HG02884 (cell line): ENCODE results near the gene EXOC3L4.
"Not testable (repeated sequence)": the region's sequence is repeated elsewhere in the genome, so short reads cannot be mapped to it uniquely, and the experiment has no call there.

Experiments
- ATAC-seq: cut with Tn5 transposase; IDR thresholded peaks from one replicate; pipeline ENCODE4 v1.9.1; 2021; ENCODE audit warnings: mild to moderate bottlenecking, moderate library complexity; ENCODE audit not compliant: unreplicated experiment

EXOC3L4 gene

DNA sequence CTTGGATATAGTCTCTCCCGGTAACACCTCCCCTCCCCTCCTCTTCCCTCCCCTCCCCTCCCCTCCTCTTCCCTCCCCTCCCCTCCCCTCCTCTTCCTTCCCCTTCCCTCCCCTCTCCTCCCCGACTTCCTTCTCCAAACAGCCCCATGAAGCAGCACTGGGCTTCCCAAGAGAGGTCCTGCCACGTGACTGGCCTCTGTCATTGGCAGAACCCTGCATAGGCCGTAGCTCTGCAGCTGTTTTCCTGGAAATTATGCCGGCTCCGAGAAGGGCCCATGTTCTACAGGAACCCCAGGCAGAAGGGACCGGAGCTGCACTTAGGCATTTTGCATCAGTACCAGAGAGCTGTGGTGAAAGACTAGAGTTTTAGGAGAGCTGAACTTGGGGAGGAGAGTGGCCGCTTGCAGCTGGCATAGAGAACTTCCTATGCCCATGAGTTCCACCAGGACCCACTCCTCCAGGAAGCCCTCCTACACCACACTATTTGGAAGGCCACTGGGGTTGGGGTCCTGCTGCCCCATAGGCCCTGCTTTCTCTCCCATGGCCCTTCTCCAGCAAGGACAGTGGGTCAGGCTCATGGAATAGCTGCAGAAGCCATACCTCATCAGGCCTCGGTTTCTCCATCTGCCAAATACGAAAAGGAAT, 23.6 kb downstream of the EXOC3L4 start:
- ATAC-seq: no peak

DNA sequence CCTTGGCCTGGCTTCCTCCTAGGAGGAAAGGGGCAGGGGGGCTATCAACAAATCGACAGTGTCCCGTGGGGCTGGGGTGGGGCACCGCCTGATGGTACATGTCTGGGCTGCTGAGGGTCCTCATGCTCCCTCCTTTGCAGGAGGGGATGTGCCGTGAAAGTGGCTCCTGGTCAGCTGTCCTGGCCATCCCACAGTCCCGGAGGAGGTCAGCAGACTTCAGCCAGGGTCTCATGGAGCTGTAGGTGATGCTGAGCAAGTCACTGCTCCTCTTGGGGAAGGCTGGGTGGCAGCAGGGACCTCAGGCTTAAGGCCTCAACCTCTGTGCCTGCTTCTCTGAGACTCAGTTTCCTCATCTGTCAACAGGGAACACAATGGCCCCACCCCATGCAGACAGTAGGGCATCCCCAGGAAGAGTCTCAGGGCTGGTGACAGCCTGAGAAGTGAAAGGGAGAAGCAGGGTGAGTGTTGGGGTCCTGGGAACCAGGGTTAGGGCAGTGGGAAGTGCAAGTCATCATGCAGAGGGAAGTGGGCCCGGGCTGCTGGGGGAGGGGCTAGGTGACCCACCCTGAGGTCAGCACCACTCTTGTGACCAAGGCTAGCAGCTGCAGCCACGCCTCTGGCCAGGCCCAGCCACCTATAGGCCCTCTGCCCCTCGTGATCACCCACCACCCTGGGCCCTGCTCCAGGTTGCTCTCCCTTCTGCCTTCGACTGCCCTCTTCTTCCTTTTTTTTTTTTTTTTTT, 24.3 kb downstream of the EXOC3L4 start:
- no peak for ATAC-seq

DNA sequence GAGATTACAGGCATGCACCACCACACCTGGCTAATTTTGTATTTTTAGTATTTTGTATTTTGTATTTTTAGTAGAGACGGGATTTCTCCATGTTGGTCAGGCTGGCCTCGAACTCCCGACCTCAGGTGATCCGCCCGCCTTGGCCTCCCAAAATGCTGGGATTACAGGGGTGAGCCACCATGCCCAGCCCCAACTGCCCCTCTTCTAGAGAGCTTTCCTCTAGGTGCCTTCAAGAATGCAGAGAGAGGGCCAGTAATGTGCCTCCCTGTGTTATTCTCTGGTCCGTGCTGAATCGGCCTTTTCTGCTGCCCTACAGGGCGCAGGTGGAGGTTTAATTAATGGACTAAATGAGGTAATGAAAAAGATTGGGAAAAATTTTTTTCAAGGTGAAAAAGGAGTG, 25.0 kb downstream of the EXOC3L4 start:
- ATAC-seq: not testable (repeated sequence)

DNA sequence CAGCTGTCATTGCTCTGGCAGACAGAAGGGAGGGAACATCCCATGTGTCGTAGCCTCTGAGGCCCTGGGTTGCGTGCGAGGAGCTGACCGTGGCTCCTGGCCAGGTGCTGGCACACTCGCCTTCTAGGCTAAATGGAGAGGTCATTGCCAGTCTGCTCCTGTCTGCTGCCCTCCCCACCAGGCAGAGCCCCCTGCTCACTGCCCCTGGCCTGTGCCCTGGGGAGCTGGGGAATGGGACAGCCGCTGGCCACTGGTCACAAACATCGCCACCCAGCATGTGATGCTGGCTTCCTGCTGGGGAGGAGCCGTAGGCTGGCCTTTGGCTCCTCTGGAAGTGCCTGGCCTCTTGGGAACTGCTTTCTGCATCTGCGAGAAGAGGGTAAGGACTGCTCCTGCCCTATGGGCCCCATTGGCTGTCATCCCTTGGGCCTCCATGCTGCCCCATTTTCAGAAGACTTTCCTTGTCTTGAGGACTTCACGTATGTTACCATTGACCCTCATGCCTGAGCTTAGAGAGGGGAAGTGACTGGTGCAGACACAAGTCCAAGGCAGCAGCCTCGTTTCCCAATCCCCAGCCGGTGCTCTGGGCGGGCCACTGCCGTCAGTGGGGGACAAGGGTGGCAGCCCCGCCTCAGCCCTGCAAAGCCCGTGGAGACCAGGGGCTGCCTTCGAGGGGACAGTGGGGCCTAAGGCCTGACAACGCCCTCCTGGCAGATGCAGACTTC, 26.8 kb downstream of the EXOC3L4 start:
- no peak for ATAC-seq

DNA sequence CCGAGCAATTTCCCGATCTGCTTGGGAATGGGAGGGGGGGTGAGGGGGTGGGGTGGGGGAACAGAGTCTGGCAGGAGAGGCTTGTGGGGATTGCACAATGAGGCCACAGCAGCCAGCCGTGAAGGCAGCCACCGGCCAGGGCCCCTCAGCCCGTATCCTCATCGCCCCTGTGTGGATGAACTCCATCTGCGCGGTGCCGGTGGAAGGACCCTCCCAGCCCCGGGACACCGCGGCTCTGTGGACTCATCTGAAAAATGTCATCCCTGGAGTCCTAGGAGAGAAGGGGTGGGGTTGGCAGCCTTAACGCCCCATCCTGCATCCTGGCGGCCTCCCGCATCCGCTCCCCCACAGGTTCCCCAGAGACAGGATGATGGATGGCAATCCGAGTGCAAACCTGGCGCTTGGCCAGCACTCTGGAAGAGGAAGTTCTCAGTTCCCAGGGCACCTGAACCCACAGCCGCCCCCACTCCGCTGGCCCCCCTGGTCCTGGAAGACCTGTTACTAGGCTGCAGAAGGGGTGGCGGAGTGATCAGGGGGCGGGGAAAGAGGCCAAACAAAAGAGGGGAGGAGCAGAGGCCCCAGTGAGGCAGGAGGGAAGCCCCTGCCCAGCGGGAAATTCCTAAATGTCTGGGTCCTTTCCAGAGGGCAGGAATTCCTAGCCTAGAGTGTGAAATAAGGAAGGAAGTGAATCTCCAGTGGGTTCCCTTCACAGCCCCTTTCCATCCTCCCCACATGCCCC, 27.5 kb downstream of the EXOC3L4 start:
- no peak for ATAC-seq

DNA sequence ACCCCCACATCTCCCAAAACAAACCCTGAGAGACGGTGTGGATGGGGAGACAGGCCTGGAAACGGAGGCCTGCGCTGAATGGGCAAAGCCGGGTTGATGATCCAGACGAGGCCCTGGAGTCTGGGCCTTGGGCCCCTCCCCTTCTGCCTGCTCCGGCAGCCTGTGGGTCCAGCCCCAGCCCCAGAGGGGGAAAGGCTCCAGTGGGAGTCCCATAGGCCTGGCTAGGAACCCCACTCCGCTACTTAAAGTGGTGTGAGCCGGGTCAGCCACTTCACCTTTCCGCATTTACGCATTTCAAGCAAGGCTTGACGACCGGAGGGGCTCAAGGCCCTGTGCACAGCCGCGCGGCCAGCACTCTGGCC, 28.0 kb downstream of the EXOC3L4 start:
- ATAC-seq: no peak

DNA sequence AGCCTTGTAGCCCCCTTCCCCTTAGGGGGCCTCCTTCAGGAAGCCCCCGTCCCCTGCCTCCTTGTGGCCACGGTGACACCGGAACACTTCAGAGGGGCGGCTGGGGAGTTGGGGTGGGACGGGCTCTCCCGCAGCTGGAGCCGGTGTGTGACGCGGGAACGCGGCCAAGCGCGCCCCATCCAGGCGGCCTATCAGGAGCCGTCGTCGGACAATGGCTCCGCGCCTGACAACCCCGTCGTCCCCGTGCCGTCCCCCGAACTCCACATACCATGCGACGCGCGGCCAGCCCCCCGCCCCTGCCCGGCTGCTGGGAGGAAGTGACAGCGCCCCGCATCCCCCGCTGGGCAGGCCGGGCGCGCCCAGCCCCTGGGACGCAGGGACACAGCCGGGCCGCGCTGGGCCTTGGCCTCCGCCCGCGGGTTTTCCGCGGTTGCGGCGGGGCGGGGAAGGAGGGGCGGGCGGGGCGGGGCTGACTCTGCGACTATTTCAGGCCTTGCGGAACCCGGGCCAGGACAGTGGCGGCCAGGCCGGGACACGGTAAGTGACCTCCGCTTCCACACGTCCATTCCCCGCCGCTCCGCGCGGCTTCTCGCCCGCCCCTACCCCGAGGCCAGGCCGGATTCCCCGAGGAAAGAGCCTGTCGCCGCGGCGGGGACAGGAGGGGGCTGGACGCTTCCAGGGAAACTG, 28.6 kb downstream of the EXOC3L4 start, which contains the start of gene TNFAIP2:
Gene TNFAIP2, plus strand, starts transcription at position 515 of the 687 bp plus-strand sequence. CDS start 2,997 bp downstream, outside the sequence.
- no peak for ATAC-seq

DNA sequence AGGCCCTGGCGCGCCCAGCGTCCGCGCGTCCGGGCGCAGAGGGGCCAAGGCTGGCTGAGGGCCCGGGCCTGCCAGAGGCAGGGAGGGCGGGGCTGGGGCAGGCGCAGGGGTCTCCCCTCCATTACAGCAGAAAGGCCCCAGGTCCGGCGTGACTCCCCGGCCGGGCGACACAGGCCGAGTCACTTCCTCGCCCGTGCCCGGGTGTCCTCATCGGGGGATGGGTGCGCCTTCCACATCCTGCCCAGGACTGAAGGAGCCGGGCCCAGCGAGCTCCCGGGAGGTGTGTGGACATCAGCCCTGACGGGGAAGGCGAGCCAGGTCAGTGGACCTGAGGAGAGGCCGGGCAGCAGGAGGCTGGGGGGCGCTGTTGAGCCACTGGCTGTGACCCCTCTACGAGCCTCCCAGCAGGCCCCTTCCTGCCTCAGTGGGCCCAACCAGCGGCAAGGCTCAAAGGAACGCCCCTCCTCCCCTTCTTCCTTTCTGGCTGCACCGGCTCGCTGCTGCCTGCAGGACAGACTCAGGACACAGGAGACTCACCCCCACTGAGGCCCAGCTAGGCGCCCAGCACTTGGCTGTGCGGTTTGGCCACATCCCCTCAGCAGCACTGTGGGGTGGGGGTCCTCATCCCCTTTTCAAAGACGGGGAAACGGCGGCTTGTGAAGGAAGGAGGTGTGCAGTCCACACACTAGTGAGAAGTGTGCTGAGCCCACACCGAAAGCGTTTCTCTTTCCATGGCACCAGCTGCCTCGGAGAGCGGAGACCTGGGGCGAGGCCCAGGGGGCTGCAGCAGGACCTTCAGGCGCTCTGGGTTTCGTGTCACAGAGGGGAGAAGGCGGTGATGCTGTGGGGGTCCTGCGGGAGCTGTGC, 29.3 kb downstream of the EXOC3L4 start:
- ATAC-seq: no peak

DNA sequence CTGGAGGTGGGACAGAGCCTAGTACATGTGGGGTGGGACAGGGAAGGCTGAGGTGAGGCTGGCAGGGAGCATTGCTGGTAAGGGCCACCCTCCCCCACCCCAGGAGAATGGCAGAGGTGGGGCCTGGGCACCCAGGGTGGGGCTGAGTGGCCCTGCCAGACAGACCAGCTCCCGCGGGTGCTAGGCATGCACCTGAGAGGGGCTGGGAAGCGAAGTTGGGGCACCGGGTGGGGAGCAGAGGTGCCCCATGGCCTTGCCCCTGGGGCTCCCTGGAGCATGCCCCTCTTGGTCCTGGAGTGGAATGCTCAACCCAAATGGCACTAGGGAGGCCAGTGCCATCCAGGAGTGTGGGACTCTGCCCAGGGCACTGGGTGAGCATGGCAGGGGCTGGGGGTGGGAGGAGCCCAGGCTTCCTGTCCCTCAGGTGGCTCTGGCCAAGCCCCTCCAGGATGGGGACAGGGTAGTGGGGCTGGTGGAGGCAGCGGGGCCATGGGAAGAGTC, 30.0 kb downstream of the EXOC3L4 start:
- no peak for ATAC-seq

DNA sequence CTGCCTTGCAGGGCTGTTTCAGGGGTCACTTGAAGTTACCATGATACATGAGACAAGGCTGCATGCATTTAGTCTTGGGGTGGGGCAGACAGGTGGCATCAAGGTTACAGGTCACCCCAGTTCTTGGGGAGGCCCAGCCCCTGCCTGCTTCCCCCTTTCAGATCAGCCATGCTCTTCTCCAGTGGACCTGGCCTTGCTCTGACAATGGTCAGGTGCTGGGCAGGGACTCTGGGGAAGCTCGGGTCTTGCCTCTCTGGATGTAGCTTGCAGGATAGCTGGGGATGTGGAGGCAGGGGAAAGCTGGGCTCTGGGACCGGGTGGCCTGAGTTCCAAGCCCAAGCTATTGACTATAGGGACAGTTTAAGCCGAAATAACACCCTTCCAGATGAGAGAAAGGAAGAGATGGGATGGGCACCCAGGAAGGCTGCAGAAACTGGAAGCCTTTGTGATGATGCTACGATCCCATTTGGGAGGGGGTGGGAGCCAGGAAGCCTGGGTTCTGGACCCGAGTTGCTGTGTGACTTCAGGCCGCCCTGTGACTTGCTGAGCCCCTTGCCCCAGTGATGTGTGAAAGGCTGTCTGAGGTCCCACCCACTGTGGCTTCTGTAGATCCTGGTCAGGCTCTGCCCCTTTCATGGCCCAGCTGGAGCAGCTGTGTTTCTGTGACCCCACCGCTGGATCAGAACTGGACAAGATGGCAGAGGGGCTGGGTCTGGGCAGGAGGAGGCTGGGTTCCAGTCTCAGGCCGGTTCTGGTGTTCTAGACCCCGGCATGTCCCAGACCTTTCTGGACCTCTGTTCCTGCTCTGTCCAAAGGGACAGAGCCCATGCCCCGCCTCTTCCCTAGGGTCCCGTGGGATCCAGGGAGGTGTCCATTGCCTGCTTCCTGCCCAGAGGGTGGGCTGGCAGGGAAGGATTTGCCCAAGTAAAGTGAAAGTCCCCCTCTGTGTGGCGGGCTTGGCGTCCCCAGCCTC, 30.9 kb downstream of the EXOC3L4 start:
- no peak for ATAC-seq

DNA sequence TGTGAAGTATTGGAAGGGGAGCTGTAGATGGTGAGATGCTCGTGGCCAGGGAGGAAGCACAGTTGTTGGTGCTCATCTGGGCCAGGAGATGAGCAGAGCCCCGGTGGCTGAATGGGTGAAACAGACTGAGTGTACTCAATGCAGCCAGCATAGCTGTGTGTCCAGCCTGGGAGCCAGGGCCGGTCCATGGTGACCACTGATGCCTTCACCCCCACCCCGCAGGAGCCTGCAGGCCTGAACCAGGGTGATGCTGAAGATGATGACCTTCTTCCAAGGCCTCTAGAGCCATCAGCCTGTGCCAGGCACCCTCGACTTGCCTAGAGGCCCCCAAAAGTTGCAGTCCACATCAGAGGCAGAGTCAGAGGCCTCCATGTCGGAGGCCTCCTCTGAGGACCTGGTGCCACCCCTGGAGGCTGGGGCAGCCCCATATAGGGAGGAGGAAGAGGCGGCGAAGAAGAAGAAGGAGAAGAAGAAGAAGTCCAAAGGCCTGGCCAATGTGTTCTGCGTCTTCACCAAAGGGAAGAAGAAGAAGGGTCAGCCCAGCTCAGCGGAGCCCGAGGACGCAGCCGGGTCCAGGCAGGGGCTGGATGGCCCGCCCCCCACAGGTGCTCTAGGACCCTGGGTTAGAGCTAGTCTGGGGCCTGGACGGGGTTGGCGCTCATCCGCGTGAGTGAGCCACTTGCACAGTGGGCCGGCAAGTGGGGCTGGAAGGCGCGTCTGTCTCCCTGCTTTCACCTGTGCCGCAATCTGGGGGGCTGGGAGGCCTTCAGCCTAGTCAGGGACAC, 31.8 kb downstream of the EXOC3L4 start:
- no peak for ATAC-seq

DNA sequence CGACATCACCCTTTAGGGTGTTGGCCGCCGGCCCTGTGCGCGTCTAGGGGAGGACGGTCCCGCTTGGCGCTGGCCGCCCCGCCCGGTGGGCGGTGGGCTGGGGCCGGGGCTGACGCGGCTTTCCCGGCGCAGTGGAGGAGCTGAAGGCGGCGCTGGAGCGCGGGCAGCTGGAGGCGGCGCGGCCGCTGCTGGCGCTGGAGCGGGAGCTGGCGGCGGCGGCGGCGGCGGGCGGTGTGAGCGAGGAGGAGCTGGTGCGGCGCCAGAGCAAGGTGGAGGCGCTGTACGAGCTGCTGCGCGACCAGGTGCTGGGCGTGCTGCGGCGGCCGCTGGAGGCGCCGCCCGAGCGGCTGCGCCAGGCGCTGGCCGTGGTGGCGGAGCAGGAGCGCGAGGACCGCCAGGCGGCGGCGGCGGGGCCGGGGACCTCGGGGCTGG, 32.4 kb downstream of the EXOC3L4 start:
- no peak for ATAC-seq

DNA sequence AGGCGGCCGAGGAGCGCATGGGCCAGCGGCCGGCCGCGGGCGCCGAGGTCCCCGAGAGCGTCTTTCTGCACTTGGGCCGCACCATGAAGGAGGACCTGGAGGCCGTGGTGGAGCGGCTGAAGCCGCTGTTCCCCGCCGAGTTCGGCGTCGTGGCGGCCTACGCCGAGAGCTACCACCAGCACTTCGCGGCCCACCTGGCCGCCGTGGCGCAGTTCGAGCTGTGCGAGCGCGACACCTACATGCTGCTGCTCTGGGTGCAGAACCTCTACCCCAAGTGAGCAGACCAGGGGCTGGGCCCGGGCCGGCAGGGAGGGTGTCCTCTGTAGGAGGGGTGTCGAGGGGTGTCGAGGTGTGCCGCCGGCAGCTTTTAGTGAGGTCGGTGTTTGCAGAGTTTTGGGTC, 32.8 kb downstream of the EXOC3L4 start:
- no peak for ATAC-seq

DNA sequence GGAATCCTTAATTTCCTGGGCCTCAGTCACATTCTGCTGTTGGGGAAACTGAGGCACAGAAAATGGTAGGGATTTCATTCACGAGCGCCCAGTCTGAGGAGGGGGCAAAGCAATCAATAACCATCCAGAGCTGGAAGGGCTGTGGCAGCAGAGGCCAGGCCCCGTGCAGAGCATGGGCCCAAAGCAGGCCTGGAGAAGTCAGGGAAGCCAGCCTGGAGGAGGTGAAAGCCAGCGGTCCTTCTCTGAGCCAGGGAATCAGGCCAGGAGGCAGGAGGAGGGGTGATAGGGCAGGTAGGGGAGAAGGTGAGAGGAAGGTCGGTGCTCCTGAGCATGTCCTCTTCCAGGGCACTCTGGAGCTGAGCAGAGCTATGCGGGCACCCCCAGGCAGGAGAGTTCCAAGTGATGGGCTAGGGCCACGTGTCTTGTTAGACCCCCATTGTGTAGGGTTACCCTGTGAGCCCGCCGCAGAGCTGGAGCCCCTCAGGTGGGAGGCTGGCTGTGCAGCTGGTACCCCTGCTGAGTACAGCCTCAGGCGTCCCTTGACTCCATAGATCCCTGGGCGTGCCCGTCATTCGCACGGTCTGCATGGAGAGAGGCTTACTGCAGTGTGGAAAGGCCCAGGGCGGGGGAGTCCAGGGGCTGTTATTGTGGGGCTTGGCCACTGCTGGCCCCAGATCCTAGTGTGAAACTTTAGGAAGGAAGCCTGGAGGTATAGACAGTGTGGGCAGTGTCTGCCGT, 33.5 kb downstream of the EXOC3L4 start:
- no peak for ATAC-seq

DNA sequence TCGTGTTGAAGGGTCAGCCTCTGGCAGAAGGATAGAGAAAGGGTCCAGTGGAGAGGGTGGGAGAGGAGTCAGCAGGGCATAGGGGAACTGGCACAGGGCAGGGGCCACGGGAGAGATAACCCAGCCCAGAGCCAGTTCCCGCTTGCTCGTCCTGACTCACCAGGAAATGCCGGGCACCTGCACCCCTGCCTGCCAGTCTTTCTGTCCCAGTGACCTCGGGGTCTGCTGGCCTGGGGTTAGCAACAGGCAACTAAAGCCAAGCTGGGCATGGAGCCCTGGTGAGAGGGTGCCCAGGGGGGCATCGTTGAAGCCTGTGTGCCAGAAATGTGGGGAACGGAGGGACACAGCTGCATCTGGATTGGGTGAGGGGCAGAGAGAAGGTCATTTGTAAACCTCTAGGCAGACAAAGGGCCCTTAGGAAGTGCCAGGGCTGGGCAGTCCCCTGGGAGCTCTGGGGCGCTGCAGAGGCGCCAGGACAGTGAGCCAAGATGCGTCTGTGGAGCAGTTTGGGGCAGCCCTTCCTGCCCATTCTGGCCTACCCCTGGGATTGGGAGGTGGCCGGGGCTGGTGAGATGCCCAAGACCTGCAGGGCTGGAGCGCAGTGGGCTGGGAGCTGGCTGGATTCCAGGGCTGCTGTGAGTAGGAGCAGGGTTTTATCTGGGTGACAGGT, 34.2 kb downstream of the EXOC3L4 start:
- ATAC-seq: no peak

DNA sequence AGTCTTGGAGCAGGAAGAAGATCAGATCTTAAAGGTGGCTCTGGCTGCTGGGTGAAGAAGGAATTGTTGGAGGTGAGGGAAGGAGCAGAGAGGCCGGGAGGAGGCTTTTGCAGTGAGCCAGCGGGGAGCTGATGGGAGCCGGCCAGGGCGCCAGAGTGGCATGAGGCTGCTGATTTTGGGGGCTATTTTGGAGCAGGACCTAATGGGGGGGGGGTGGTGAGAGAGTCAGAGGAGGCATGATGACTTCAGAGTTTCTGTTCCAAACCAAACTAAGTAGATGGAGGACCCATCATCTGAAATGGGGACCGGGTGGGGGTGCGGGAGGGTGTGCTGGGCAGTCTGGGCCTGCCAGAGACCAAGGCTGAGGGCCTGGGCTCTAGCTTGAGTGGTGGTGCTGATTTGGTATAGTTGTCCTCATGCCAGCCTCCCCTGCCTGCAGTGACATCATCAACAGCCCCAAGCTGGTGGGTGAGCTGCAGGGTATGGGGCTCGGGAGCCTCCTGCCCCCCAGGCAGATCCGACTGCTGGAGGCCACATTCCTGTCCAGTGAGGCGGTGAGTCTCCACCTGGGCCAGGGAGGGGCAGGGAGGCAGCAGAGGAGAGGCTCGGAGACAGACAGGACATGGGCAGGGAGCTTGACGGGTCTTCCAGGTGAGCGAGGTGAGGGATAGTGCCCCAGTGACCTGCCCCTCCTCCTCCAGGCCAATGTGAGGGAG, 34.9 kb downstream of the EXOC3L4 start:
- ATAC-seq: no peak
